Measurements from ENCODE around the gene RALGAPB. TPM values are rescaled to one million over a fixed set of nuclear protein-coding genes. Genes with fewer than 3 reads are reported as not detected.
"Not testable (repeated sequence)": the region's sequence is repeated elsewhere in the genome, so short reads cannot be mapped to it uniquely, and the experiment has no call there.

Gene RALGAPB
- polyA plus RNA-seq, 2 of the 4 experiments (the other 2 are of a cell fraction) = 15.1 to 35.9 TPM

GRCh38 chr20:38505091-38505455 lies 32.4 kb downstream of the RALGAPB start:
- WGBS (ENCODE audit: missing lambda C conversion rate) = 90% methylated on average over 4 of the region's 4 CpGs
- H3K4me2 ChIP-seq = no peak overlapping the region
- no peaks in the 10 kb centered on the region for H3K9me3 ChIP-seq
- FAIRE-seq (no peak), DNase-seq (ENCODE audit: low read depth in 1 of 2, low spot score in 1 of 2) (no peak), ATAC-seq (no peak)
- H3K4me3 ChIP-seq = no peak overlapping the region
- ChIA-PET POLR2A (no interaction called here), CTCF (no interaction called here)
- H3K27ac ChIP-seq = no peak overlapping the region
- H3K4me1 ChIP-seq = no peaks in the 10 kb centered on the region
- TF ChIP-seq TFCP2L1 (CRISPR knock-in tag; IDR thresholded peaks at IDR 0.05) (no peak), RARB (CRISPR knock-in tag; IDR thresholded peaks at IDR 0.05) (no peak), HOXB13 (CRISPR knock-in tag; IDR thresholded peaks at IDR 0.05; ENCODE audit: low read depth) (no peak), KDM1A (IDR thresholded peaks at IDR 0.05; ENCODE audit: low read depth) (peak; percentile 49; the same call in 1 of the 2 replicates), RNF2 (IDR thresholded peaks at IDR 0.05; ENCODE audit: borderline replicate concordance, low read depth) (no peak), CHD4 (IDR thresholded peaks at IDR 0.05; ENCODE audit: borderline replicate concordance) (0 out of 2 replicates have a peak, but pooled peaks have one; percentile 29), FOXS1 (CRISPR knock-in tag; IDR thresholded peaks at IDR 0.05) (no peak), JUN (IDR thresholded peaks at IDR 0.05) (no peak)
- TF ChIP-seq, protein P1, sequence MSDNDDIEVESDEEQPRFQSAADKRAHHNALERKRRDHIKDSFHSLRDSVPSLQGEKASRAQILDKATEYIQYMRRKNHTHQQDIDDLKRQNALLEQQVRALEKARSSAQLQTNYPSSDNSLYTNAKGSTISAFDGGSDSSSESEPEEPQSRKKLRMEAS (IDR thresholded peaks at IDR 0.05) = no peak

- WGBS (ENCODE audit: missing lambda C conversion rate) = 91% methylated on average over 18 of the region's 19 CpGs
- H3K9me3 ChIP-seq; H3K4me1 ChIP-seq; H3K4me3 ChIP-seq; H3K27ac ChIP-seq; H3K4me2 ChIP-seq; DNase-seq (ENCODE audit: low read depth in 1 of 2, low spot score in 1 of 2); FAIRE-seq; CTCF ChIA-PET; ATAC-seq: not testable (repeated sequence)
- POLR2A ChIA-PET = interaction anchor here (0.7 kb wide), 1 partner anchor 9 kb away, joined by 3 read pairs; no protein-coding TSS in a partner anchor
Observed at GRCh38 chr20:38511726-38512125, 39.1 kb downstream of the RALGAPB start.

- DNase-seq (ENCODE audit: low read depth in 1 of 2, low spot score in 1 of 2) (no peak), FAIRE-seq (no peak), ATAC-seq (no peak)
- H3K4me2 ChIP-seq = no peak overlapping the region
- ChIA-PET POLR2A (no interaction called here), CTCF (interaction anchor here (2.5 kb wide), 1 partner anchor 12 kb away, joined by 7 read pairs; no protein-coding TSS in a partner anchor)
- 89% methylated on average over 4 of the region's 4 CpGs for WGBS (ENCODE audit: missing lambda C conversion rate)
- no peaks in the 10 kb centered on the region for H3K4me1 ChIP-seq
- no peaks in the 10 kb centered on the region for H3K9me3 ChIP-seq
- TF ChIP-seq MAZ (IDR thresholded peaks at IDR 0.05; ENCODE audit: borderline replicate concordance, low read depth, low read length) (no peak), CHD4 (IDR thresholded peaks at IDR 0.05; ENCODE audit: borderline replicate concordance) (no peak), ZC3H11A (IDR thresholded peaks at IDR 0.05) (no peak), FOSB (CRISPR knock-in tag; IDR thresholded peaks at IDR 0.05) (no peak), CEBPB (IDR thresholded peaks at IDR 0.05) (no peak), EHMT2 (IDR thresholded peaks at IDR 0.05; ENCODE audit: low read depth) (no peak), ZSCAN20 (CRISPR knock-in tag; IDR thresholded peaks at IDR 0.05) (no peak), MAFK (IDR thresholded peaks at IDR 0.05; ENCODE audit: partially characterized antibody) (no peak), GATA3 (IDR thresholded peaks at IDR 0.05; ENCODE audit: borderline replicate concordance) (no peak), JUNB (IDR thresholded peaks at IDR 0.05) (no peak), RCOR1 (IDR thresholded peaks at IDR 0.05; ENCODE audit: low read depth, low read length) (no peak), CHD2 (IDR thresholded peaks at IDR 0.05; ENCODE audit: low read length, partially characterized antibody) (no peak), RFX5 (IDR thresholded peaks at IDR 0.05) (no peak), MYC (IDR thresholded peaks at IDR 0.05; ENCODE audit: borderline replicate concordance, low read length) (no peak), PHF8 (IDR thresholded peaks at IDR 0.05; ENCODE audit: borderline replicate concordance, low read depth) (no peak)
- TF ChIP-seq, protein P1 (IDR thresholded peaks at IDR 0.05) = no peak
- H3K4me3 ChIP-seq = no peak overlapping the region
- no peak overlapping the region for H3K27ac ChIP-seq
Observed at GRCh38 chr20:38514185-38514584, 41.5 kb downstream of the RALGAPB start.

GRCh38 chr20:38514947-38515346 lies 42.3 kb downstream of the RALGAPB start:
- ChIA-PET POLR2A (no interaction called here), CTCF (interaction anchor here (2.5 kb wide), 1 partner anchor 11 kb away, joined by 7 read pairs; no protein-coding TSS in a partner anchor)
- Histone ChIP-seq H3K27ac (no peak overlapping the region), H3K4me3 (no peak overlapping the region), H3K9me3 (no peaks in the 10 kb centered on the region), H3K4me1 (no peaks in the 10 kb centered on the region), H3K4me2 (no peak overlapping the region)
- DNase-seq (ENCODE audit: low read depth in 1 of 2, low spot score in 1 of 2) (no peak), FAIRE-seq (no peak), ATAC-seq (no peak)
- TF ChIP-seq ZFP36 (IDR thresholded peaks at IDR 0.05; ENCODE audit: borderline replicate concordance, partially characterized antibody) (no peak), SREBF2 (IDR thresholded peaks at IDR 0.05) (no peak)
- WGBS (ENCODE audit: missing lambda C conversion rate) = 87% methylated on average over 3 of the region's 3 CpGs

Measured in A549 (cell line).